Adrenal gland (tissue), 12 donors: Measurements from ENCODE around the gene GRK3. TPM values are rescaled to one million over a fixed set of nuclear protein-coding genes. Genes with fewer than 3 reads are reported as not detected.

Experiments used
- DNase-seq, 7 donors: peaks; one replicate each; pipeline ENCODE4 v3.0.0-alpha.2; 2019 to 2020
- H3K27ac ChIP-seq, 5 donors: fragments of 200-600 bp; sonication (generic) in 4 of 5; 1 replicate in 3 of 5; 2 replicates in 2 of 5; pipeline versions ENCODE4 v1.5.1 to v1.8.0; 2016 to 2020; ENCODE audit warnings: mild to moderate bottlenecking in 1 of 5
- H3K27me3 ChIP-seq: fragments of 200-600 bp; 2 replicates; pipeline ENCODE4 v1.8.0; 2021
- H3K36me3 ChIP-seq, 2 donors: fragments of 200-600 bp; replicated peaks in 1 of 2; 1 replicate in 1 of 2; 2 replicates in 1 of 2; pipeline versions ENCODE4 v1.5.1 to v1.8.0; 2018 to 2022
- H3K4me1 ChIP-seq, 2 donors: fragments of 200-600 bp; replicated peaks in 1 of 2; 1 replicate in 1 of 2; 2 replicates in 1 of 2; pipeline versions ENCODE4 v1.5.1 to v1.8.0; 2018 to 2021
- H3K4me3 ChIP-seq, 4 donors: fragments of 200-600 bp; sonication (generic) in 3 of 4; one replicate each; pipeline ENCODE4 v1.5.1; 2016 to 2018
- H3K9me3 ChIP-seq, 3 donors: fragments of 200-600 bp; sonication (generic) in 1 of 3; replicated peaks in 1 of 3; 1 replicate in 2 of 3; 2 replicates in 1 of 3; pipeline versions ENCODE4 v1.5.1 to v1.8.0; 2016 to 2021
- POLR2A ChIP-seq, 2 donors: fragments of 450-650 bp; IDR thresholded peaks; one replicate each; pipeline ENCODE4 v1.6.1; 2017; ENCODE audit warnings: antibody characterized with exemption in 2 of 2, mild to moderate bottlenecking in 2 of 2, moderate library complexity in 1 of 2
- WGBS, 4 donors: extraction: QIAGEN DNeasy Blood & Tissue Kit in 2 of 4; methylation state at CpG; one replicate each; pipeline versions ENCODE4 v1.1.5 to v1.1.7; 2013 to 2017; 5-methylcytosine and 5-hydroxymethylcytosine counted together
- intact Hi-C, 2 donors: fragments of 100-400 bp; cut with DNase I; formaldehyde crosslinking; loops; one replicate each; pipeline versions ENCODE4 v1.14.1 to v1.15.0; 2022 to 2023
- polyA plus RNA-seq, 3 donors: library from polyadenylated mRNA; stranded (reverse); fragments of 200-250 nt in 2 of 3; fragments of 350-450 nt in 1 of 3; fragmentation: Illumina TruSeq in 1 of 3; extraction: RNeasy Lipid Tissue Mini Kit (QIAGEN cat#74804) in 1 of 3; gene quantifications; one replicate each; pipeline ENCODE4 v1.2.3, GENCODE V29; 2013 to 2014
- total RNA-seq, 9 donors: library from RNA; depleted of rRNA in 4 of 9; stranded (reverse); fragments of >200 nt in 4 of 9; fragments of 120-200 nt in 1 of 9; fragmentation: NEBNext Ultra II Directional in 1 of 9; extraction: Animal tissue kit (Norgen Biotek cat#: 25700) in 1 of 9; gene quantifications; one replicate each; pipeline versions ENCODE4 v1.1.0 to v1.2.4, GENCODE V29; 2013 to 2023
- TF ChIP-seq, protein P1 (sequence below), 6 experiments: fragments of 450-650 bp in 4 of 6; fragments of 200-600 bp in 2 of 6; sonication (generic) in 1 of 6; IDR thresholded peaks; 1 replicate in 5 of 6; 2 replicates in 1 of 6; pipeline versions ENCODE4 v1.5.1 to v1.8.0; 2016 to 2021; ENCODE audit warnings: antibody characterized with exemption in 6 of 6, mild to moderate bottlenecking in 2 of 6, moderate library complexity in 1 of 6
- donor health status: healthy with polysubstance abuse.
- donor health status: Bipolar disorder and iron deficiency.
- donor health status: DM: yes; HTN: yes; CAD: no.
- donor health status: DM: no; HTN: no; CAD: no.
- donor health status: DM: no; HTN: no; CAD: no.
- donor health status: DM: yes; HTN: yes; CAD: no.

Gene GRK3
- total and polyA plus RNA-seq, 12 donors: 3.2 to 20.9 (median 10.1) TPM

GRCh38 chr22:25638638-25639037 lies 74.2 kb downstream of the GRK3 start:
- Histone ChIP-seq H3K4me3 (no peak overlapping the region), H3K4me1 (no peaks in the 10 kb centered on the region), H3K27me3 (no peaks in the 10 kb centered on the region), H3K27ac (no peak overlapping the region), H3K36me3 (no peaks in the 10 kb centered on the region), H3K9me3 (no peaks in the 10 kb centered on the region)
- WGBS, 4 donors: 93 to 100% (median 98%) methylated on average over 1 of the region's 1 CpG
- TF ChIP-seq, protein P1, sequence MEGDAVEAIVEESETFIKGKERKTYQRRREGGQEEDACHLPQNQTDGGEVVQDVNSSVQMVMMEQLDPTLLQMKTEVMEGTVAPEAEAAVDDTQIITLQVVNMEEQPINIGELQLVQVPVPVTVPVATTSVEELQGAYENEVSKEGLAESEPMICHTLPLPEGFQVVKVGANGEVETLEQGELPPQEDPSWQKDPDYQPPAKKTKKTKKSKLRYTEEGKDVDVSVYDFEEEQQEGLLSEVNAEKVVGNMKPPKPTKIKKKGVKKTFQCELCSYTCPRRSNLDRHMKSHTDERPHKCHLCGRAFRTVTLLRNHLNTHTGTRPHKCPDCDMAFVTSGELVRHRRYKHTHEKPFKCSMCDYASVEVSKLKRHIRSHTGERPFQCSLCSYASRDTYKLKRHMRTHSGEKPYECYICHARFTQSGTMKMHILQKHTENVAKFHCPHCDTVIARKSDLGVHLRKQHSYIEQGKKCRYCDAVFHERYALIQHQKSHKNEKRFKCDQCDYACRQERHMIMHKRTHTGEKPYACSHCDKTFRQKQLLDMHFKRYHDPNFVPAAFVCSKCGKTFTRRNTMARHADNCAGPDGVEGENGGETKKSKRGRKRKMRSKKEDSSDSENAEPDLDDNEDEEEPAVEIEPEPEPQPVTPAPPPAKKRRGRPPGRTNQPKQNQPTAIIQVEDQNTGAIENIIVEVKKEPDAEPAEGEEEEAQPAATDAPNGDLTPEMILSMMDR (IDR thresholded peaks at IDR 0.05): no peak
- no peak for TF ChIP-seq POLR2A (IDR thresholded peaks at IDR 0.05)
- intact Hi-C loops: no loop called here
- no peak for DNase-seq

DNA sequence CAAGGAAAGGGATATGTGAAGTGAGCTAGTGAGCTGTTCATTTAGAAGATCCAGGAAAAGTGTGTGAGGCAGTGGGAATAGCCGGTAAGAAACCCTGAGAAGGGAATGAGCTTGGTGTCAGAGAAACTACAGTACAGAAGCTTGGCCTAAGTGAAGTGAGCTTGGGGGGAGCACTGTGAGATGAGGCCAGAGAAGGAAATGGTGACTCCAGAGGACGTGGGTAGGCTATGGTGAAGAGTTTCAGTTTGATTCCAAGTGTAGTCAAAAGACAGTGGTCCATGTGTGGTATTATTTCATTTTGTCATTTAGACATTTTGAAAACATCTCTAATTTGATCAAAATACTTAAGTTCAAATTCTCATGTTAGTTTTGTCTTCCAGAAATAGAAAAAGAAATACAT lies 77.2 kb downstream of the GRK3 start:
- intact Hi-C loops: no loop called here
- no peaks in the 10 kb centered on the region for H3K9me3 ChIP-seq
- TF ChIP-seq, protein P1 (IDR thresholded peaks at IDR 0.05): no peak
- no peak for TF ChIP-seq POLR2A (IDR thresholded peaks at IDR 0.05)
- WGBS, 4 donors: 84 to 94% (median 88%) methylated on average over 2 of the region's 2 CpGs
- no peaks in the 10 kb centered on the region for H3K27me3 ChIP-seq
- no peaks in the 10 kb centered on the region for H3K36me3 ChIP-seq
- no peak overlapping the region for H3K4me3 ChIP-seq
- no peaks in the 10 kb centered on the region for H3K4me1 ChIP-seq
- no peak for DNase-seq
- no peak overlapping the region for H3K27ac ChIP-seq

- Histone ChIP-seq H3K27ac (no peak overlapping the region), H3K27me3 (no peaks in the 10 kb centered on the region), H3K36me3 (no peaks in the 10 kb centered on the region), H3K4me1 (no peaks in the 10 kb centered on the region), H3K4me3 (no peak overlapping the region), H3K9me3 (no peaks in the 10 kb centered on the region)
- TF ChIP-seq POLR2A (IDR thresholded peaks at IDR 0.05): no peak
- TF ChIP-seq, protein P1 (IDR thresholded peaks at IDR 0.05): no peak
- no peak for DNase-seq
- WGBS, 4 donors: 93 to 98% (median 94%) methylated on average over 9 of the region's 9 CpGs
- intact Hi-C loops: no loop called here
Observed at GRCh38 chr22:25643232-25644000, 78.9 kb downstream of the GRK3 start.

- TF ChIP-seq, protein P1 (IDR thresholded peaks at IDR 0.05): no peak
- TF ChIP-seq POLR2A (IDR thresholded peaks at IDR 0.05): no peak
- Histone ChIP-seq H3K27ac (no peak overlapping the region), H3K9me3 (no peaks in the 10 kb centered on the region), H3K4me1 (peaks cover 0 to under 1% of the 10 kb centered on the region in 2 donors), H3K4me3 (no peak overlapping the region), H3K36me3 (no peaks in the 10 kb centered on the region), H3K27me3 (no peaks in the 10 kb centered on the region)
- WGBS, 4 donors: 83 to 87% (median 85%) methylated on average over 3 of the region's 3 CpGs
- DNase-seq: no peak
- intact Hi-C loops: no loop called here
Observed at GRCh38 chr22:25644122-25644521, 79.6 kb downstream of the GRK3 start.
